GM21619 (cell line): ENCODE data around the gene PRR33.

ENCODE experiments used
- ATAC-seq: cut with Tn5 transposase; IDR thresholded peaks from one replicate; pipeline ENCODE4 v1.9.1; 2021; ENCODE audit not compliant: unreplicated experiment

PRR33 gene

GRCh38 chr11:1864831-1865665 is 26.6 kb downstream of the PRR33 start:
- ATAC-seq, result no peak

- no peak for ATAC-seq
These were observed 27.5 kb downstream of the PRR33 start for GRCh38 chr11:1864231-1864630.

- ATAC-seq, result no peak
These were observed 28.1 kb downstream of the PRR33 start for GRCh38 chr11:1863352-1864216.

- ATAC-seq, result no peak
These were observed 28.9 kb downstream of the PRR33 start for GRCh38 chr11:1862588-1863351.

- no peak for ATAC-seq
These were observed 30.0 kb downstream of the PRR33 start for GRCh38 chr11:1861435-1862411.

GRCh38 chr11:1860108-1860507 is 31.6 kb downstream of the PRR33 start:
- no peak for ATAC-seq

- ATAC-seq, result no peak
These were observed 32.7 kb downstream of the PRR33 start for GRCh38 chr11:1859004-1859403.

- ATAC-seq, result no peak
These were observed 33.1 kb downstream of the PRR33 start for GRCh38 chr11:1858576-1858975.

GRCh38 chr11:1858154-1858553 is 33.5 kb downstream of the PRR33 start:
- no peak for ATAC-seq

GRCh38 chr11:1857064-1857463 is 34.6 kb downstream of the PRR33 start:
- no peak for ATAC-seq

GRCh38 chr11:1856306-1857005 is 35.2 kb downstream of the PRR33 start:
- no peak for ATAC-seq

GRCh38 chr11:1855886-1856265 is 35.8 kb downstream of the PRR33 start:
- ATAC-seq, result no peak

- ATAC-seq, result peak; percentile 34
These were observed 36.5 kb downstream of the PRR33 start for GRCh38 chr11:1854949-1855885.

GRCh38 chr11:1854132-1854948 is 37.4 kb downstream of the PRR33 start:
- peak; percentile 29 for ATAC-seq

GRCh38 chr11:1853376-1854131 is 38.1 kb downstream of the PRR33 start:
- ATAC-seq, result no peak

GRCh38 chr11:1852877-1853276 is 38.8 kb downstream of the PRR33 start, which contains the start of gene LSP1:
Gene LSP1, plus strand, starts transcription at chr11:1853084. Its CDS starts 61 bp downstream, at chr11:1853145.
- ATAC-seq, result peak; percentile 31
